Activated CD4-positive, alpha-beta memory T cell treated with anti-CD3 and anti-CD28 coated beads, Interleukin-2, amount 10 ng/mL, durations not matched to agents 7 days and 5 days (primary cell): ENCODE measurements around the gene TM6SF1. TPM values are rescaled to one million over a fixed set of nuclear protein-coding genes. Genes with fewer than 3 reads are reported as not detected.
"Not testable (repeated sequence)": the region's sequence is repeated elsewhere in the genome, so short reads cannot be mapped to it uniquely, and the experiment has no call there.

Experiments used
- CTCF ChIA-PET: fragments of 350-600 bp; sonication (Branson Sonifier 250); formaldehyde crosslinking; loops from one replicate; lab custom pipeline; 2021; ENCODE audit warnings: antibody characterized with exemption, inconsistent platforms; lab: Charles Lee
- POLR2A ChIA-PET: fragments of 350-600 bp; sonication (Branson Sonifier 250); formaldehyde crosslinking; loops from one replicate; lab custom pipeline; 2021; ENCODE audit warnings: antibody characterized with exemption; lab: Charles Lee
- DNase-seq: peaks from one replicate; pipeline ENCODE4 v3.0.0-alpha.2; 2020
- H3K27ac Mint-ChIP-seq: one replicate; pipeline ENCODE4 v1.8.0; 2021; ENCODE audit warnings: mild to moderate bottlenecking, mixed read lengths
- H3K27me3 Mint-ChIP-seq: one replicate; pipeline ENCODE4 v1.8.0; 2021; ENCODE audit warnings: mixed read lengths
- H3K36me3 Mint-ChIP-seq: one replicate; pipeline ENCODE4 v1.8.0; 2021; ENCODE audit warnings: low read depth, mixed read lengths
- H3K4me1 Mint-ChIP-seq: one replicate; pipeline ENCODE4 v1.8.0; 2021; ENCODE audit warnings: mixed read lengths
- H3K4me3 Mint-ChIP-seq: one replicate; pipeline ENCODE4 v1.8.0; 2021; ENCODE audit warnings: mild to moderate bottlenecking, mixed read lengths
- H3K9me3 Mint-ChIP-seq: one replicate; pipeline ENCODE4 v1.8.0; 2021; ENCODE audit warnings: mixed read lengths
- total RNA-seq, 2 experiments: library from RNA; stranded (reverse); gene quantifications; one replicate each; pipeline ENCODE4 v1.2.3, GENCODE V29; 2021

TM6SF1 gene
- total RNA-seq, 2 experiments from 2014 or later = 20.4 to 22.0 TPM

DNA sequence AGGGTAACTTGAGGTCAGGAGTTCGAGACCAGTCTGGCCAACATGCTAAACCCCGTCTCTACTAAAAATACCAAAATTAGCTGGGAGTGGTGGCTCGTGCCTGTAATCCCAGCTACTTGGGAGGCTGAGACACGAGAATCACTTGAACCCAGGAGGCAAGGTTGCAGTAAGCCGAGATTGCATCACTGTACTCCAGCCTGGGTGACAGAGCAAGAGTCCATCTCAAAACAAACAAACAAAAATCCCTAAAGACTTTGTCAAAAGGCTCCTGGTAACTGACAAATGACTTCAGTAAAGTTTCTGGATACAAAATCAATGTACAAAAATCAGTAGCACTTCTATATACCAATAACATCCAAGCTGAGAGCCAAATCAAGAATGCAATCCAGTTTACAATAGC is 62.1 kb downstream of the TM6SF1 start:
- H3K27ac Mint-ChIP-seq, POLR2A ChIA-PET, DNase-seq, CTCF ChIA-PET, H3K4me3 Mint-ChIP-seq: not testable (repeated sequence)
- H3K9me3 Mint-ChIP-seq = peaks cover 13% of the 10 kb centered on the region
- H3K36me3 Mint-ChIP-seq = peaks cover 24% of the 10 kb centered on the region
- H3K27me3 Mint-ChIP-seq = peaks cover 35% of the 10 kb centered on the region
- peaks cover 21% of the 10 kb centered on the region for H3K4me1 Mint-ChIP-seq

DNA sequence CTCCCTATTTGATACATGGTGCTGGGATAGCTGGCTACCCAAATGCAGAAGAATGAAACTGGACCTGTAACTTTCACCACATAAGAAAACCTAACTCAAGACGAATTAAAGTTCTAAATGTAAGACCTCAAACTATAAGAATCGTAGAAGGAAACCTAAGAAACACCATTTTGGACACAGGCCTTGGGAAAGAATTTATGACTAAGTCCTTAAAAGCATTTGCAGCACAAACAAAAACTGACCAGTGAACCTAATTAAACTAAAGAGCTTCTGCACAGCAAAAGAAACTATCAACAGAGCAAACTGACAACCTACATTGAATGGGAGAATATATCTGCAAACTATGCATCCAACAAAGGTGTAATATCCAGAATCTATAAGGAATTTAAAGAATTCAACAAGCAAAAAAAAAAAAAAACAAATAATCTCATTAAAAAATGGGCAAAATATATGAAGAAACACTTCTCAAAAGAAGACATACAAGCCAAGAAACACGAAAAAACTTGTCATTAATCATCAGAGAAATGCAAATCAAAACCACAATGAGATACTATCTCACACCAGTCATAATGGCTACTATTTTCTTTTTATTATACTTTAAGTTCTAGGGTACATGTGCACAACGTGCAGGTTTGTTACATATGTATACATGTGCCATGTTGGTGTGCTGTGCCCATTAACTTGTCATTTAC is 63.2 kb downstream of the TM6SF1 start:
- Mint-ChIP-seq H3K9me3 (peaks cover 13% of the 10 kb centered on the region), H3K27ac (no peak overlapping the region), H3K4me3 (no peak overlapping the region), H3K36me3 (peaks cover 24% of the 10 kb centered on the region), H3K4me1 (peaks cover 11% of the 10 kb centered on the region), H3K27me3 (peaks cover 35% of the 10 kb centered on the region)
- DNase-seq = no peak
- CTCF ChIA-PET = no interaction called here
- POLR2A ChIA-PET = no interaction called here

DNA sequence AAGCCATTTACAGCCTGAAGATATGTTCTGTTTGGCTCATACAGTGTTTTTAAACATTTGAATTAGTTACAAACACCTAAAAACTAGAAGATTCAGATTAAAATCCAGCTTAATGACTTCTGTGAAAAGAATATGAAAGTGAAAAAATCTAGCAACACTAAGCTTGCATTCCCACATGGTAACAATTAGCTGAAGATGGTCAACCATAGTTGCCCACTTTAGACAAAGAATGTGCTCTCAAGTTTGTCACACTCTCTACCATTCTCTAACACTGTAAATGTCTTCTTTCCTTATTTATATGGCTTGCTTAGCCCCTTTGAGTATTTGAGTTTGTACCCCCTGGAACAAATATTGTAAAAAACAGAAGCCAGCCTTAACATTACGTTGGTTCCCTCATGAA is 67.4 kb downstream of the TM6SF1 start:
- H3K4me1 Mint-ChIP-seq = peaks cover 3% of the 10 kb centered on the region
- no peak overlapping the region for H3K27ac Mint-ChIP-seq
- CTCF ChIA-PET = no interaction called here
- no peaks in the 10 kb centered on the region for H3K36me3 Mint-ChIP-seq
- peaks cover 20% of the 10 kb centered on the region for H3K27me3 Mint-ChIP-seq
- no peak for DNase-seq
- no peaks in the 10 kb centered on the region for H3K9me3 Mint-ChIP-seq
- POLR2A ChIA-PET = no interaction called here
- H3K4me3 Mint-ChIP-seq = no peak overlapping the region

DNA sequence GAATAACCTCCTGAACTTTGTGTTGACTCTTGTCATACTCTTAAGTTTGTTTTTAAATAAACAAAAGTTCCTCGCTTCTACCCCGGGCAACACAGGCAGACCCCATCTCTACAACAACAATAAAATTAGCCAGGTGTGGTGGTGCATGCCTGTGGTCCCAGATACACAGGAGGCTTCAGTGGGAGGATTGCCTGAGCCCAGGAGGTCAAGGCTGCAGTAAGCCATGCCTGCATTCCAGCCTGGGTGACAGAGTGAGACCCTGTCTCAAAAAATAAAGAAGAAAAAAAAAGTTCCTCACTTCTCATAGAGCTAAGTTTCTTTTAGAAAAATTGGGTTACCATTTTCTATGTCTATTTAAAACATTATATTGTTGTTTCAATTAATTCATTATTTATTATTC is 70.9 kb downstream of the TM6SF1 start:
- CTCF ChIA-PET = no interaction called here
- Mint-ChIP-seq H3K4me1 (no peaks in the 10 kb centered on the region), H3K27ac (no peak overlapping the region), H3K36me3 (no peaks in the 10 kb centered on the region), H3K9me3 (no peaks in the 10 kb centered on the region), H3K4me3 (no peak overlapping the region), H3K27me3 (peaks cover 21% of the 10 kb centered on the region)
- no peak for DNase-seq
- POLR2A ChIA-PET = no interaction called here

DNA sequence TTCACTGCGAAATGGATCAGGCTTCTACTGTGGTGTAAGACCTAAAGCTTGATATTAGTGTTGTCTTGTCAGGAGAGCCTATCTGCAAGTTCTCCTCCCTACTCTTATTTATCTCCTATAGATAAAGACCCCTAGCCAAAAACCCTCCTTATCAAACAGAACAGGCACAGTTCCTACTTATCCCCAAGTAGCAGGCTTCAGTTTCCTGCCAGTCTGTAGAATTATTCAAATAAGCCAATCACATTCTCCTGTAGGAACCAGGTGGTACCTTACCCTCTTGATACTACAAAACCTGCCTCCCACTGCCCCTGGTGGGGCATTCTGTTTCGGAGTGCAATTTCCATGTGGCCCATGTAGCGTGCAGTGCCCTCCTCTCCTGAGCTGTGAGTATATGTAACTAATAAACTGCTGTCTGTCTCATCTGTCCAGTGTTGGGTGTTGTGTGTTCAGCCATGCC is 71.5 kb downstream of the TM6SF1 start:
- Mint-ChIP-seq H3K27ac (no peak overlapping the region), H3K4me3 (no peak overlapping the region), H3K9me3 (no peaks in the 10 kb centered on the region), H3K4me1 (no peaks in the 10 kb centered on the region), H3K36me3 (no peaks in the 10 kb centered on the region), H3K27me3 (peaks cover 22% of the 10 kb centered on the region)
- ChIA-PET POLR2A (no interaction called here), CTCF (no interaction called here)
- DNase-seq = no peak

DNA sequence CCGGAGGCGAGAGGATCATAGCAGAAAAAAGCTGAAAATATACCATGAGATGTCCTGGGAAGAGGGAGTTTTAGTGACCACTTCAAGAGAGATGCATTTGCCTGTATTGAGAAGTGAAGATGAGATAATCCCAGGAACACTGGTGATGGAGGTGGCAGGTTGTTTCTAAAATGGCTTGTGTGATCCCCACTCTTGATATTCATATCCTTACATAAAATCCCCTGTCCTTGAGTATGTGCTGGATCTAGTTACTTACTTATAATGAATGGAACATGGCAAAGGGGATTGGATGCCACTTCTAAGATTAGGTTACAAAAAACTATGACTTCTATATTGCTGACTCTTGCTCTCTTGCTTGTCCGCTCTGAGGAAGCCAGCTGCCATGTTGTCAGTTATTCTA is 78.1 kb downstream of the TM6SF1 start:
- no peaks in the 10 kb centered on the region for H3K9me3 Mint-ChIP-seq
- CTCF ChIA-PET = interaction anchor here (0.6 kb wide), 1 partner anchor 20 kb away, joined by 3 read pairs; no protein-coding TSS in a partner anchor
- H3K4me3 Mint-ChIP-seq = no peak overlapping the region
- POLR2A ChIA-PET = no interaction called here
- H3K27ac Mint-ChIP-seq = no peak overlapping the region
- H3K27me3 Mint-ChIP-seq = peaks cover 16% of the 10 kb centered on the region
- H3K4me1 Mint-ChIP-seq = no peaks in the 10 kb centered on the region
- H3K36me3 Mint-ChIP-seq = no peaks in the 10 kb centered on the region
- DNase-seq = no peak

Other genes starting within 250 kb of the TM6SF1 start
- 10 to 100 TPM; 20.0 to 26.0 TPM for gene HOMER2, start 154.9 kb upstream of the TM6SF1 start, total RNA-seq
- gene RAMAC, start 121.4 kb upstream of the TM6SF1 start, total RNA-seq = 10 to 100 TPM; 24.1 TPM
- gene C15orf40, start 96.0 kb upstream of the TM6SF1 start, total RNA-seq = 10 to 100 TPM; 23.8 to 25.5 TPM
- gene BTBD1, start 40.4 kb upstream of the TM6SF1 start, total RNA-seq = 10 to 100 TPM; 55.0 to 58.6 TPM
- gene HDGFL3, start 100.2 kb downstream of the TM6SF1 start, total RNA-seq = 10 to 100 TPM; 20.5 to 23.3 TPM
- gene BNC1, start 177.0 kb downstream of the TM6SF1 start, total RNA-seq = not detected